Amniotic stem cell (primary cell): ENCODE results near the gene CD40LG.
A peak's percentile ranks its signal among the peaks of the same experiment; 100 is the strongest.

Experiments
- DNase-seq: peaks from one replicate; lab custom pipeline; 2025; lab: John Stamatoyannopoulos, UW

The CD40LG gene

DNA sequence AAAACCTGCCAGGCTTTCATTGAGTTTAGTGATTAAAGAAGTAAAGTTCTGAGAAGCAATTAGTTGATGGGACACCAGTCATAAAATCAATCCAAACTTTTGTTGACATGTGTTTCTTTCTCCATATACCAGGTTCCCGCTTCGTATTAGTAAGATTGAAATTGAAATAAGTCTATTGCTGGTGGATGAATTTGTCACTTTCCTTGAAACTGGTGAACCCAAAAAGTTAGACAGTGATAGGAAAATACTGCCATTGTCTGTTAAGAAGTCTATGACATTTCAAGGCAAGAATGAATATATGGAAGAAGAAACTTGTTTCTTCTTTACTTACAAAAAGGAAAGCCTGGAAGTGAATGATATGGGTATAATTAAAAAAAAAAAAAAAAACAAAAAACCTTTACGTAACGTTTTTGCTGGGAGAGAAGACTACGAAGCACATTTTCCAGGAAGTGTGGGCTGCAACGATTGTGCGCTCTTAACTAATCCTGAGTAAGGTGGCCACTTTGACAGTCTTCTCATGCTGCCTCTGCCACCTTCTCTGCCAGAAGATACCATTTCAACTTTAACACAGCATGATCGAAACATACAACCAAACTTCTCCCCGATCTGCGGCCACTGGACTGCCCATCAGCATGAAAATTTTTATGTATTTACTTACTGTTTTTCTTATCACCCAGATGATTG, at the start of gene CD40LG:
CD40LG (plus strand) TSS at position 482 of the 684 bp plus-strand sequence; CDS start at position 573, 91 bp downstream.
- DNase-seq, result no peak

- no peak for DNase-seq
These were observed 49.3 kb upstream of the CD40LG start for GRCh38 chrX:136598631-136599030.

- DNase-seq, result no peak
These were observed 47.9 kb upstream of the CD40LG start for GRCh38 chrX:136600059-136600458.

DNA sequence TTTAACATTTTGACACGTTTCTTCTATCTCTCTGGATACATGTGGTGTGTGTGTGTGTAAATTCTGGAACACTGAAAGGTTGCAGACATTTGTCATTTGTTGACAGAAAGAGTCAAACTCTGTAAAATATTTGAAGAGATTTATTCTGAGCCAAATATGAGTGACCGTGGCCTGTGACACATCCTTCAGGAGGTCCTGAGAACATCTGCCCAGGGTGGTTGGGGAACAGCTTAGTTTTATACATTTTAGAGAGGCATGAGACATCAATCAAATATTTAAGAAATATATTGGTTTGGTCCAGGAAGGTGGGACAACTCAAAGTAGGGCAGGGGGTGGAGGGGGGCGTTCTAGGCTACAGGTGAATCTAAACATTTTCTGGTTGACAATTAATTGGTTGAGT, 40.7 kb upstream of the CD40LG start:
- no peak for DNase-seq

GRCh38 chrX:136608295-136608933, 39.5 kb upstream of the CD40LG start:
- no peak for DNase-seq

GRCh38 chrX:136616987-136617685, 30.8 kb upstream of the CD40LG start:
- DNase-seq, result no peak

DNA sequence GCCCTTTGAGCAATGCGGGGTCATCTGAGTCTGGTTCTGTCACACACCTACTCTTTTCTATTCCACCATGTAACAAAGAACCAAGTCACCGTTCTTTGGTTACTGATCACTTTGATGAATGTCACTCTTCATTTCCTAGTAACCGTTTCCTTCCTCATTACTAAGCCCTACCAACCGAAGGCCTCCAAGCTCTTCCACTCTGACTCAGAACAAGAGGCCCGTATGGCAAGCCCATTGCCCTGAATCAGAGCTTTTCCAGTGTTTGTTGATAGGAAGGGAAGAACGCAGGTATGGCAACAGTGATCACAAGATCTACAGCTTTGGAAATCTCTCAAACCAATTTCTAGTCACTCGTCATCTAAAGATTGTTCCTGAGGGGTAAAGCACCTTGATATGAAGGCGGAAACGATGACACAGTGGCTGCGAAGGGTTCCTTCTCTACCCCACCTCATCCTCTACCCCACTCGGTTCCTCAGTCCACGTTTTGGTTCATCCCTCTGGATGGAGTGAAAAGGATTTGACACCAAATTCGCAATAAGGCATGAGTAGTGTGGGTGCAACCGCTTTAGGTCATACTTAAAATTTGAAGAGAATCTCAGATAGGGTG, 28.0 kb upstream of the CD40LG start:
- no peak for DNase-seq

GRCh38 chrX:136620780-136621179, 27.2 kb upstream of the CD40LG start:
- no peak for DNase-seq

DNA sequence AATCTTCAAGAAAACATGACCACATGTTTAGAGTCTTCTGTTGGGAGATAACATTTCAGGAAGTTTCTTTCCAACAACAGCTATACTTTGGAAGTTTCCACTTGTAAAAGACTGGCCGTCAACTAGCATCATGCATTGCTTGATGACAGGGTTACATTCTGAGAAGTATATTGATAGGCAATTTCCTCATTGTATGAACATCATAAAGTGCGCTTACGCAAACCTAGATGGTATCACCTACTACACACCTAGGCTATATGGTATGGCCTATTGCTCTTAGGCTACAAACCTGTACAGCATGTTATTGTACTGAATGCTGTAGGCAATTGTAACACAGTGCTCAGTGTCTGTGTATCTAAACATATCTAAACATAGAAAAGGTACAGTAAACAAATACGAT, 25.4 kb upstream of the CD40LG start:
- DNase-seq, result no peak

GRCh38 chrX:136623396-136623795, 24.6 kb upstream of the CD40LG start:
- no peak for DNase-seq

DNA sequence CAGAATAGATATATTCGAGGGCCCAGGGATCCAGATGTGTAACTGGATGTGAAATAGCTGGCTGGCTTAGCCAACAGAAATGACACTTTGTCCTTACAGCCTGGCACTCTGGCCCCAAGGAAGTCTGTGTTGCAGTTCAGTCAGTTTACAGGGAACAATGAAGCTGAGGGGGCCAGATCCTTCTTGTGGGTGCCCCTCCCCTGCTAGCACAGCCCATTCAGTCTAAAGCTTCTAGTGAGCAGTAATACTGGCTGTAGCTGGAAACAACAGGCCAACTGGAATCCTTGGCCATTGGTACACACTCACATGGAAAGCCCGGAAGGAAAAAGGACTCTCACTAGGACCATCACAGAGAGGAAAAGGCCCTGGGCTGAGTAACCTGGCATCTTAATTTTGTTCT, 22.7 kb upstream of the CD40LG start:
- DNase-seq, result no peak

GRCh38 chrX:136626237-136626636, 21.7 kb upstream of the CD40LG start:
- DNase-seq, result no peak

GRCh38 chrX:136626891-136627290, 21.1 kb upstream of the CD40LG start:
- DNase-seq, result no peak

DNA sequence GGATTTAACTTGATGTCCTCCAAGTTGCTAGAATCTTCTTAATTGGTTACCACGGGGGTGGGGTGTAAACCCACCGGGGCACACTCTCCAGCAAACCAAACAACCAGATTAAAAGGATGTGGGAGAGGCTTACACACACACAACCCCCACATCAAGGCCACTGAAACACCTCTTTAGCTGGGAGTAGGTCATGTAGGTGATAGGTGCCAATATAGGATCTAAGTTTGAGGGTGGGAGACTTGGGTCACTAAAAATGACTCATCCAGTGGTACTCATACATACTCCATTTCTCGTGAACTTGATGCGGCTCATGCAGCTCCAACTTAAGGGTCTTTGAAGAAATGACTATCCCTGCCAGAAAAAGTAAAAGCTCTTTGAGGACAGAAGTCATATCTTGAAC, 20.5 kb upstream of the CD40LG start:
- no peak for DNase-seq

GRCh38 chrX:136629084-136629750, 18.7 kb upstream of the CD40LG start:
- no peak for DNase-seq

GRCh38 chrX:136630881-136631280, 17.1 kb upstream of the CD40LG start:
- DNase-seq, result no peak

- no peak for DNase-seq
These were observed 12.7 kb upstream of the CD40LG start for GRCh38 chrX:136635235-136635634.

DNA sequence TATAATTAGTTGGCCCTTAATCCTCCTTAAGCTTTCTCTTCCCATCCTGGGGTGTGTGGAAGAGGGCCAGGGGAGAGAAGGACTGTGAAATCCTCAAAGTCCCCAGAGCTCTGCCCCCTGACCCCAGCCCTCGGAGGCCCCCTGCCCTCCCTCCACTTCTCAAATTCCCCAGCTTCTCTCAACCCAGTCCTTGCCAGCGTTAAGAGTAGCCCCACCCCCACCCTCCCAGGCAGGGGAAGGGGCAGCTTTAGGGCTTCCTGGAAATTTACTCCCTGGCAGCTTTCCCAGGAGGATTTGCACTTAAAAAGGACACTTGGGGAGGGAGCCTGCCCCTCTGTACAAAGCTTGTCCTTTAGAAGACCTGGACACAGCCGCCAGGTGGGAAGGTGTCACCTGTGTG, 11.8 kb upstream of the CD40LG start:
- no peak for DNase-seq

DNA sequence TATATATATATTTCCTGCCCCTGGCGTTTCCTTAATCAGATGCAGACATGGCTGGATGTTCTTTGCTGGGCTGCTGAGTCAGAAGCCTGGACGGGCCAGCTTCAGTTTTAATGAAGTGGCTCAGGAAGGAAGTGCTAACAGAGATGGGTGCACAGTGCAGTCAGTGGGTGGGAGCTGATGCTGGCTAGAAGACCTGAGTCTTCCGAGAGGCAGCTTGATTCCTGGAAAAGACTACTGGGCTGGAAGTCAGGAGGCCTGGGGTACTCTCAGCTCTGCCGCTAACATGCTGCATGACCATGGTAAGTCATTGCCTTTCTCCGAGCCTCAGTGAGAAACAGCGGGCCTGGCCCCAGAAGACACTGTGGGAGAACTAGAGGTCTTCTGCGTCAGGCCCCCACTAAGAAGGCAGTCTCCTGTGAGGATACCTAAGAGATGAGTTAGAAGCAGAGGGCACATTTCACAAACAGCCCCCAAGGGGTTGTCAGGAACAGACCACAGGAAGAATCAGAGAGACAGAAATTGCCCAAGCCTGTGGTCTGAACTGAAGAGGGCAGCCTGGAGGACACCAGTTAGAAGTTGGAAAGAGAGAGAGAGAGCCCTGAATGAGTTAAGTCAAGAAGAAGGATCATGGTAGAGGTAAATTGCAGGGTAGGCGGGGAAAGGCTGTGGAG, 8.3 kb upstream of the CD40LG start:
- peak; percentile 1 for DNase-seq

DNA sequence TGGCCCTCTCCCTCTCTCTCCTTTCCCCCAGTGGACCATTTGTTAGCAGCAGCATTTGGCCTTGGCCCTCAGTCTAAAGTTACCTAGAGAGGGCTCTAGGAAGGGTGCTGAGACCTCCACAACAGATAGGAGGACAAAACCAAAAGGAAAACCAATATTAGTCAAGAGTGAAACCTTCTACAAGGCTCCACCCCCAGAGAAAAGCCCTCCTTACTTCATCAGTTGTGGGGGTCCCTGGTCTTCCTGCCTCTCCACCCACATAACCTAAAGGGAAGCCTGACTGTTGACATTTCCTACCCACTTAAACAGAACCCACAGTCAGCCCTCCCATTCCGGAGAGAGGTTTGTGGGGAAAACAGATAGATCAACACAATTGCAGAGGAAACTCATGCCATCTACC, 4.7 kb upstream of the CD40LG start:
- no peak for DNase-seq

DNA sequence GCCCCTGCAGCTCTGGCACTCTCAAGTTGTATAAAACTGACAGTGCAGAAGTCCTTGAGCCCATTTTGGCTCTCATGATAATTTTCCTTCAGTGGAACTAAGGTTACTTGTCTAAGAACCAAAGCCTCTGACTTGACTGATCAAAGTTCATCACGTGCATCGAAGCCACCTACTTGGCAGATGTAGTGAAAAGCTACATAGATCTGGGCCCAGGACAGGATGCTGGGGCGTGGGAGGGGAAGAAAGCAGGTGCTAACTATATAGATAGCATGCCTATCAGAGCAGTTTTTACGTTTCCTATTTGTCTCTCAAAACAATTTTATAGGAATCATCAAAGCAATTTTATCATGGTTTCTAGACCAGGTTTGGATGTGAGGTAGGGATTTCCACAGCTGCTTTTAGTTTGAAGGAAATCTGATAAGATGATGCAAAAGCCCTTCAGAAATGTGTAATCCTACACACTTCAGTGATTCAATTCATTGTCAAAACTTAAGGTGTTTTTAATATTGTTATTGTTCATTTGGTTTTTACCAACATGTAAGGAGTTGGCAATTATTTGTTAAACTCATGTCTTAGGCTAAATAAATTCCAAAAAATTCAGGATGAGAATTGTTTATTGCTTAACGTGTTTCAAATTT, 1.2 kb upstream of the CD40LG start:
- no peak for DNase-seq
